GM19099 (cell line): Measurements from ENCODE around the gene ENO1.

Source experiments
- POLR2A ChIP-seq: IDR thresholded peaks from 3 replicates; pipeline ENCODE4 v1.6.1; 2011; ENCODE audit warnings: low read depth; ENCODE audit not compliant: insufficient read length; ENCODE audit errors: extremely low read depth

Gene ENO1

GRCh38 chr1:8835941-8836643, 42.4 kb downstream of the ENO1 start:
- no peak for TF ChIP-seq POLR2A

- TF ChIP-seq POLR2A, result no peak
These were observed 47.1 kb downstream of the ENO1 start for GRCh38 chr1:8831340-8831739.

DNA sequence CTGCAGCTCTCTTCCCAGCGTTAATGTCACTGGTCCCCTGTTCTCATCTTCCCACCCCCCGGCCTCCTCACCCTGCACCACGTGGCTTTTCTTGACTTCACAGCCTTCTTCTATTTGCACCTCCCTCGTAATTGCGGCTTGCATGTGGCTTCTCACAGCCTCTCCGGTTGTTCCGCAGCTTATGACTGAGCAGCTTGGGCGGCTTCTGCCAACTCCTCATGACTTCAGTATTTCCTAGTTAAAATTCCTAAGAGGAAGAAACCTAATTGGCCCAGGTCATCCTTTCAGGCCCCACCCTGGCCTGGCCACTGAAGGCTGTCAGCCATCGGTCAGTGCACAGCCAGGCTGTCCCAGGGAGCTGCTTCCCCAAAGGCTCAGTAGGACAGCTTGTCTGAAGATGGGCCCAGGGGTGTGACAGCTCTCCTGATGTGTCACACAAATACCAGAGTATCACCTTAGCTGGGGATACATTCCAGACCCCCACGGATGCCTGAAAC, 52.5 kb downstream of the ENO1 start:
- no peak for TF ChIP-seq POLR2A

DNA sequence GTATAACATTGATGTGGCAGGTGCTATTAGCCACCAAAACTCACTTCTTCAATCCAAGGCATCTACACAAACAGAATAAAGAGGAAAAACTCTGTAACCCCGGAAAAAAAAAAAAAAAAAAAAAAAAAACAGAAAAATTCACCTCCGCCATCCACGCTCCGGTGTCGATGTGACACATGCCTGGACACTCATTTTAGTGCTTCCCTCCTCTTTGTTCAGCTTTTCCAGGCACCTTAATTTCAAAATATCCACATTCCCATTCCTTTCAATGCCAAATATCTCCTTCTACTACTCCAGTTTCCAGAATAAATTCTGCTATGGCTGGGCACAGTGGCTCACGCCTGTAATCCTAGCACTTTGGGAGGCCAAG, 55.2 kb downstream of the ENO1 start:
- TF ChIP-seq POLR2A, result no peak

DNA sequence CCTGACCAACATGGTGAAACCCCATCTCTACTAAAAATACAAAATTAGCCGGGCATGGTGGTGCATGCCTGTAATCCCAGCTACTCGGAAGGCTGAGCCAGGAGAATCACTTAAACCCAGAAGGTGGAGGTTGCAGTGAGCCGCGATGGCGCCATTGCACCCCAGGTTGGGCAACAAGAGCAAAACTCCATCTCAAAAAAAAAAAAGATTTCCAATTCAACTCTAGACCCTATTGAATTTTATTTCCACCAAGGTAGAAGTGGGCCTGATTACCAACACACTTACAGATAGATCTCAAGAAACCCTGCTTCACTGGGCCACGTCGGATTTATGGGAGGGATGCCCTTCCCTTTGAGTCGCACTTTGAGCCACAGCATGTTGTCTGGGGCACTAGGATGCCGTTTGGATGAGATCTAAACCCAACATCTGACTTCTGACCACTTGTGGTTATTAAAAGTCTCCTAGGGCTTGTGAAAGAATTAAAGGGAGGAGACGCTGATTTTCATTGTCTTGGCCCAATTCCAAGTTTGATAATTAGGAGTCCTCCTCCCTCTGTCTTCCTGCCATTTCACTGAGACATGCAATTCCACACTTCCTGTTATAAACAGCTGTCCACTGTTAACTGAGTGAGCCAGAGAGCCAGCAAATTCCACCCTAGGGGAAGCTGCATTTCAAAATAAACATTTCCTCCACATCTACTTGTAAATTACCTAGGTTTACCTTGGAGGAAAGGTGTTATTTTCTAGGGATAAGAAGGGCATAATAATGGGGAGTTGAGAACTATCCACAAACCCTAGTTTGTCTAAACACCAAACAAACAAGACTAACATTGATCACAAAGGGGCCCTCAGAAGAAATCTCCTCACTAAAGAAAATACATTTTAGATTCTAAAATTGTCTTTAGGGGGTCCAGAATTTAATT, 55.9 kb downstream of the ENO1 start:
- TF ChIP-seq POLR2A, result no peak

DNA sequence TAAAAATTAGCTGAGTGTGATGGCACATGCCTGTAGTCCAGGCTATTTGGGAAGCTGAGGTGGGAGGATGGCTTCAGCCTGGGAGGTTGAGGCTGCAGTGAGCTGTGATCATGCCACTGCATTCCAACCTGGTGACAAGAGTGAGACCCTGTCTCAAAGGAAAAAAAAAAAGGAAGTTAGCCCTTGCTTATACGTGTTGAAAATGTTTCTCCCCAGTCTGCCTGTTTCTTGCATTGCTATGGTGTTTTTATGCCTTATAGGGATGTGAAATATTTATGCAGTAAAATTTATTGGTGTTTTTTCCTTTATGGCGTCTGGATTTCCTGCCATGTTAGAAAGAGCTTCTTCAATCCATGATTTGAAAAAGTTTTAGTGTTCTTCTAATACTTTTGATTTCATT, 57.4 kb downstream of the ENO1 start:
- TF ChIP-seq POLR2A, result no peak

DNA sequence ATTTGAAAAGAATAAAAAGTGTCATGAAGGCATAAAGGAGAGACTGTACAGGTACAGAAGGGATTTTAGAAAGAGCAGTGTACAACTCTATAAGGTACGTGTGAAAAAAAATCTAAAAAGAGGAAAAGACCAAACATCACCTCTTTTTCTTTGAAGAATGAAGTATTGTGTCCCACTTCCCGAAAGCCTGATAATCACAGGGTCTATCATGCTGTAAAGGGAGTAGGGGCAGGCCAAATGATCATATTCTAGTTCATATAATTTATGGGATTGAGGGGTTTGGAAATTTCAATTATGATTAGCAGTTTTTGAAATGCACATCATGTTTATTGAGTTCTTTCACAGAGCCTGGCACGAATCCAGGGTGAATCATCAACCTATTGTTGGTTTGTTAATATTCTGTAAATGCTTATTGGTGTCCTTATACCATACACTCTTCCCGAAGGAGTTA, 60.1 kb downstream of the ENO1 start:
- no peak for TF ChIP-seq POLR2A

- peak; percentile 95 for TF ChIP-seq POLR2A
These were observed 60.8 kb downstream of the ENO1 start, which contains the start of gene RERE for GRCh38 chr1:8817412-8818324. TSS of gene RERE (minus strand) at chr1:8817640.

- TF ChIP-seq POLR2A, result peak; percentile 36
These were observed 61.6 kb downstream of the ENO1 start for GRCh38 chr1:8816831-8817411.

DNA sequence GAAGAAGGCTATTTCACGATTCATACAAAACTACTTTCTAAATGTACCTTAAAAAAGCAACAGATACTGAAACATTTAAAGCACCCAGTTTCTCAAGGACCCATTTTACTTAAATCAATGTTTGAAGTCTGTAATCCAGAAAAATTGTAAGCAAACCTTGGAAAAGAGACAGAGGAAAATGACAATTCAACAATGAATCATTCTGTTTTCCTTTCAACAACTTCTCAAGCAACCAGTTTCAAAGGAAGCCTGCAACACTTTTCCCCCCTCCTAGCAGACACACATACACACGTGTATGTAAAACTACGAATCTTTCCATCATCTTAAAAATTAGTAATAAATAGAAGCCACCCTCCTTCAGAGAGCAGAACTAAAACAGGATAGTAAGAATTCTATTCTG, 62.2 kb downstream of the ENO1 start:
- no peak for TF ChIP-seq POLR2A

- no peak for TF ChIP-seq POLR2A
These were observed 62.8 kb downstream of the ENO1 start for GRCh38 chr1:8815582-8816151.

- no peak for TF ChIP-seq POLR2A
These were observed 63.6 kb downstream of the ENO1 start for GRCh38 chr1:8814865-8815264.

DNA sequence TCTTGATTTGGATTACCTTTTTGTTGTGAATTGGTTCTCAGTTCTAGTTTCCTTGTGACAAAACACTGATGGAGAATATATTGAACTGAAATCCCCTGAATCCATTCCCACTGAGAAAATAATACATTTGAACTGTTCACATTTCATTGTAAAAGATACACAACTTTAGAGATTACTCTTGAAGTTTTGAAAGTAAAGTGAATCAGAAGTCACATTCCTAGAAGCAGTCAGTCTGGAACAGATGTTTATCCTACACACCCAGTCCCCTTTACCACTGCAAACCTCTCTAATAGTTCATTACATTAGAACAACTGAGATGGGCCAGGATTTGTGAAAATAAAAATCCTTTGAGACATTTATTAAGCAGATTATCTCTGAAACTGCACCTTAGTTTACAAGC, 64.5 kb downstream of the ENO1 start:
- TF ChIP-seq POLR2A, result no peak
